Islet of Langerhans (tissue), 1 donor: Measurements from ENCODE around the gene LSP1.

Source experiments
- FAIRE-seq: peaks from one replicate; lab custom pipeline; 2011; peaks lifted over from hg19 to GRCh38; lab: Jason Lieb, UNC

Gene LSP1

GRCh38 chr11:1890856-1891830 is 38.3 kb downstream of the LSP1 start:
- FAIRE-seq = no peak

GRCh38 chr11:1891831-1892115 is 38.9 kb downstream of the LSP1 start, which contains the start of gene PRR33:
TSS of gene PRR33 (minus strand) at chr11:1891895. CDS start at chr11:1890584, 1,311 bp downstream.
- FAIRE-seq = no peak

DNA sequence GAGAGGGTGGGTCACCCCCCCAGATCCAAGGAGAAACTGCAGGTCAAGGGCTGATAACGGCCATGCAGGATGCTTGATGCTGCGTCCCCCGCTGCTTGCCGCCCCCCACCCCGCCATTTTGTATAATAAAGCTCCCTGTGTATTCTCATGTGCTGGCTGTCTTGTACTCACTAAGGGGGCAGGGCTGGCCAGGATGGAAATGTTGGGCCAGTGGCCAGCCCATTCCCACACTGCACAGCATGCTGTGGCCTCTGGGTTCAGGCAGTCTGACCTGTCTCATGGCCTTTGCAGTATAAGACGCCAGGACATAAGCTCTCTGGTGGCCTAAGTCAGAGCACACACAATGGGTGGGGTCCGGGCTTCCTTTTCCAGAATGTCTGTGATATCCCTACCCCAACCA is 39.2 kb downstream of the LSP1 start:
- no peak for FAIRE-seq

GRCh38 chr11:1892558-1892957 is 39.7 kb downstream of the LSP1 start:
- FAIRE-seq = no peak

DNA sequence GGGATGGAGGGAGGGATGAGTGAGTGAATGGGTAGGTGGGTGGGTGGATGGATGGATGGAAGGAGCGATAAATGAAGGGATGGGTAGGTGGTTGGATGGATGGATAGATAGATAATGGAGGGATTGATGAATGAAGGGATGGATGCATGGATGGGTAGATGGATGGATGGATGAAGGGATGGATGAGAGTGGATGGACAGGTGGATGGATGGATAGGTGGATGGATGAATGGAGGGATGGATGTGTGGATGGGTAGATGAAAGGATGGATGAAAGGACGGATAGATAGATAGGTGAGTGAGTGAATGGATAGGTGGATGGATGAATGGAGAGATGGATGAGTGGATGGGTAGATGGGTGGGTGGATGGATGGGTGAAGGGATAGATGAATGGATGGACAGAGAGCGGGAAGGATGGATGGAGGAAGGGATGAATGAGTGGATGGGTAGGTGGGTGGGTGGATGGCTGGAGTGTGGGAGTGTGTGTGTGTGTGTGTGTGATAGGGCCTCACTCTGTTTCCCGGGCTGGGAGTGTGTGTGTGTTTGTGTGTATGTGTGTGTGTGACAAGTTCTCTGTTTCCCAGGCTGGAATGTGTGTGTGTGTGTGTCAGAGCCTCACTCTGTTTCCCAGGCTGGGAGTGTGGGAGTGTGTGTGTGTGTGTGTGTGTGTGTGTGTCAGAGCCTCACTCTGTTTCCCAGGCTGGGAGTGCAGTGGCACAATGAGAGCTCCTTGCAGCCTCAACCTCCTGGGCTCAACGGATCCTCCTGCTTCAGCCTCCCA is 40.9 kb downstream of the LSP1 start:
- no peak for FAIRE-seq

GRCh38 chr11:1894759-1895158 is 41.9 kb downstream of the LSP1 start:
- FAIRE-seq = no peak

GRCh38 chr11:1896468-1896867 is 43.6 kb downstream of the LSP1 start:
- FAIRE-seq = no peak

DNA sequence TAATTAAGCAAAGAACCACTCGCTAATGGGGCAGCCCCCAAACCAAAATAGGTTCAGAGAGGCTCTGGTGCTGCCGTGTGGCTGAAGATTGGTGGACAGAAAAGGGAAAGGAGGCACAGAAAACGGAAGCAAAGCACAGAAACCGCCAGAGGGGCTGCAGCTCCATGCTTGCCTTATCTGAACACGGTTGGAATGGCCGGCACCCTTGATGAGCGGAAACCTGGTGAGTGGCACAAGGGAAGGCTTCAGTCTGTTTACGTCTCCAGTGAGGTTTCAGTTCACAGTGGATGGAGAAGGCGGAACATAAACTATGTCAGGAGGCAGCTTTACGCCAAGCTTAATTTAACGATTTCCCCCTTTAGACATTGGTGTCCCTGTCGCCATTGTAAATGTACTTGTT is 44.0 kb downstream of the LSP1 start:
- FAIRE-seq = no peak

DNA sequence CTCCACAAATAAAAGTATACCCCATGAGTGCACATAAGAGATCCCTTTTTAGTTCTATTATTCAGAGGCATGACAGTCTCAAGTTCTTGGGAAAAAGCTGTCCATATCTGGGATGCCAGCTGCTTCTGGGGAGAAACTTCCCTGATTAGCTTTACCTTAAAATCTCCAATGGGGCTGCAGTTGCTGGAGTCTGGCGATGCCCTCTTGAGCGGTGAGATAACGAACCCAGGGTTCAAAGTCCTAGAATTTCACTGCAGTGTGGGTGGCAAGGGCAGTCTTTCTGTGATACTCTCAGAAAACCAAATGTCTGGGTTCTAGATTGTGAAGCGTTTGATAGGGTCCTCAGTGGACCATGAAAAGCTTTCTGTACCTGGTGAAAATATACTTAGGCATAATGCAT is 46.2 kb downstream of the LSP1 start:
- no peak for FAIRE-seq

- FAIRE-seq = no peak
Measured at GRCh38 chr11:1899686-1900085, 46.8 kb downstream of the LSP1 start.

- no peak for FAIRE-seq
Measured at GRCh38 chr11:1906181-1906580, 53.3 kb downstream of the LSP1 start.

DNA sequence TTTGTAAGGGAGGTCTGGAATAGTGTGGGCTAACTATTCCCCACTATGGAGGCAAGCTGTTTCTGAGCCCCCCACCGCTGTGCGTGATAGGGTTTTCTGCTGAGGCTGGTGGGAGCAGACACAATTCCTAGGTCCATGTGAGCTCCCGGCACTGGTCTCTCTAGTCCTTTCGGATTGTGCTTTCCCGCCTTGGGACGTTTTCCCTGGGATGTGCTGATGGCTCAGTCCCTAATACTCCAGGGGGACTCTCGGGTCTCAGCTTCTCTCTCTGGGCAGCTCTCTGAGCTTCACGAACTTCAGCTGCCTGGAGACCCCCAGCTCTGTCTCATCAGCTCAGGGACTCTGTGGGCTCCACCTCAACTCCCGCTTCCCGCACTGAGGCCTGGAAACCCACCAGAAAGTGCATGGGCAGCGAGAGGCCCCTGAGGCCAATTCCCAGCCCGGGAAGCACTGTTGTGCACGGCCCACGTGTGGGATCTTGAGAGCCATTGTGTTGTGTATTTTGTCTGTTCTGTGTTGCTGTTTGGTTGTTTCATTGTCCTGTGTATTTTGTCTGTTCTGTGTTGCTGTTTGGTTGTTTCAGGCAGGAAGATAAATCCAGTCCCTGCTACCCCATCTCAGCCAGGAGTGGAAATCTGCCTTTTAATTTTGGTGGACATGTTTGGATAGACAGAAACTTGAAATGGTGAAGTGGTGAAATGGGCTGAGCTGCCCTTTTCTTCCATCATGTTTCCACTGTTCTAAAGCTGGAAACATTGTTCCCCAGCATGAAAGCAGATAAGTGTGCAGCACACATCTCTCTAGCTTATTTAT is 53.9 kb downstream of the LSP1 start:
- no peak for FAIRE-seq

DNA sequence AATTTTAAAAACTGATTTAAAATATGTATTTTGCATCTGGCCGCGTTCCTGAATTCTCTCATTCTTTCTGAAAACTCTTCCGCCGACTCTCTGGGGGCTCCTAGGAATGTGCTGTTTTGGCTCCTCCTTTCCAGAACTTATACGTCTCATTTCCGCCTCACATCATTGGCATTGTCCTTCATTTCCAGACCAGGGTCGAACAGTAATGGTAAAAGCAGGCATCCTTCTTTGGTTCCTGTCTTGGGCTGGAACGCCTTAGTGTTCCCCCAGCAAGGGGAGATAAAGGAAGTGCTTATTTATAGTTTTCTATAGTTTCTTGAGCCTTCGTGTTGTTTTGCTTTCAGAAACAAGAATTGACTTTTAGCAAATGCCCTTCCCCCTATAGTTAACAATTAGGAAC is 55.7 kb downstream of the LSP1 start:
- no peak for FAIRE-seq

DNA sequence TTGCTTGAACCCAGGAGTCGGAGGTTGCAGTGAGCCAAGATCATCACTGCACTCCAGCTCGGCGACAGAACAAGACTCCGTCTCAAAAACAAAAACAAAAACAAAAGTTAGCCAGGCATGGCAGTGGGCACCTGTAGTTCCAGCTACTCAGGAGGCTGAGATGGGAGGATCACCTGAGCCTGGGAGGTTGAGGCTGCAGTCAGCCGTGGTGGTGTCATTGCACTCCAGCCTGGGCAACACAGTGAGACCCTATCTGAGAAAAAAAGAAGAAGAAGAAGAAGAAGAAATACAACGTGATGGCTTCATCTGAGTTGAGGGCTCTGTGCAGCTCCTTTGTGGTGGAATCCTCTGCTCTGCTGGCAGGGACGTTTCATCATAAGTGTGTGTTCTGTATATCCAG is 56.6 kb downstream of the LSP1 start:
- no peak for FAIRE-seq

DNA sequence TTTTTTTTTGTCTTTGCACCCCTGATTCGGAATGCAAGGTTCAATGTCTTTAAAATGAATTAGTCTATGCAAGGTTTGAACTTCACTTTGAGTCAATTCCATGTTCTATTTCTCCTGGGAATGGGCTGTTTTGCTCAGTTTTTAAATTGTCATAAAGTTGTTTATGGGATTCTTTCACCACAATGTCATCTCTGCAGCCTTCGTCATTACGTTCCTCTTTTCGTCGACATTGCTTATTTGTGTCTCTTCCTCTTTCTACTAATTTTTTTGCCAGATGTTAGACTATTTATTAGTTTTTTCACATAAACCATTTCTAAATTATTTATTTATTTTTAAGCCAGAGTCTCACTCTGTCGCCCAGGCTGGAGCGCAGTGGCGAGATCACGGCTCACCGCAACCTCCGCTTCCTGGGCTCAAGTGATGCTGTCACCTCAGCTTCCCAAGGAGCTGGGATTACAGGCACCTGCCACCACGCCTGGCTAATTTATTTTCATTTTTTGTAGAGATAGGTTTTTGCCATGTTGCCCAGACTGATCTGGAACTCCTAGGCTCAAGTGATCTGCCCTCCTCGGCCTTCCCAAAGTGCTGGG is 59.5 kb downstream of the LSP1 start:
- FAIRE-seq = no peak

- no peak for FAIRE-seq
Measured at GRCh38 chr11:1913271-1914060, 60.6 kb downstream of the LSP1 start.

DNA sequence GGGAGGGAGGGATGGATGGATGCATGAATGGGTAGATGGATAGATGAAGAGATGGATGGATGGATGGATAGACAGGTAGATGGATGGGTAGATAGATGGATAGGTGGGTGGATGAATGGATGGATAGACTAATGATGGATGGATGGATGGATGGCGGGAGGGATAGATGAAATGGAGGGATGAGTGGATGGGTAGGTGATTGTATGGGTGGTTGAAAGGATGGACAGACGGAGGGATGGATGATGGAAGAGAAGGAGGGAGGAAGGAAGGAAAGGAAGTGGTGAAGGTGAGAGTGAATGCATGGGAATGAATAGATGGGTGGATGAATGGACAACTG is 62.9 kb downstream of the LSP1 start:
- FAIRE-seq = no peak

GRCh38 chr11:1916132-1916985 is 63.5 kb downstream of the LSP1 start:
- no peak for FAIRE-seq

GRCh38 chr11:1916986-1917522 is 64.2 kb downstream of the LSP1 start:
- no peak for FAIRE-seq
